HepG2 (cell line): Measurements from ENCODE around the gene KLF16. TPM values are rescaled to one million over a fixed set of nuclear protein-coding genes. Genes with fewer than 3 reads are reported as not detected.

ENCODE experiments used
- ASH2L ChIP-seq: fragments of 300-600, 200-600 bp; sonication (generic); IDR thresholded peaks from 2 replicates; pipeline ENCODE4 v1.7.0; 2017; ENCODE audit warnings: low read depth, mild to moderate bottlenecking, moderate library complexity, mixed read lengths, low read length; ENCODE audit not compliant: insufficient read length
- KLF6 ChIP-seq: IDR thresholded peaks from 2 replicates; pipeline ENCODE4 v1.8.0; 2016; ENCODE audit warnings: missing biosample characterization, missing genetic modification reagents
- SRF ChIP-seq: IDR thresholded peaks from 2 replicates; pipeline ENCODE4 v1.6.1; 2011; ENCODE audit warnings: mild to moderate bottlenecking, low read depth, low read length, moderate library complexity
- TCF7 ChIP-seq: sonication (generic); IDR thresholded peaks from 2 replicates; pipeline ENCODE4 v1.6.1; 2016; ENCODE audit warnings: antibody characterized with exemption, low read depth
- TRAFD1 ChIP-seq: sonication (generic); formaldehyde crosslinking; IDR thresholded peaks from 2 replicates; pipeline ENCODE4 v1.5.1; 2020; ENCODE audit warnings: missing genetic modification reagents, mild to moderate bottlenecking, borderline replicate concordance
- ZNF12 ChIP-seq: sonication (generic); formaldehyde crosslinking; IDR thresholded peaks from 2 replicates; pipeline ENCODE4 v1.5.0; 2020; ENCODE audit warnings: missing genetic modification reagents
- ZNF335 ChIP-seq: sonication (generic); formaldehyde crosslinking; IDR thresholded peaks from 2 replicates; pipeline ENCODE4 v1.4.0; 2020; ENCODE audit warnings: missing genetic modification reagents
- ZNF431 ChIP-seq: sonication (generic); formaldehyde crosslinking; IDR thresholded peaks from 2 replicates; pipeline ENCODE4 v1.9.0; 2022; ENCODE audit warnings: missing genetic modification reagents, low read depth, mild to moderate bottlenecking, borderline replicate concordance
- ZXDC ChIP-seq: sonication (generic); formaldehyde crosslinking; IDR thresholded peaks from 2 replicates; pipeline ENCODE4 v1.5.0; 2020; ENCODE audit warnings: mild to moderate bottlenecking, missing genetic modification reagents
- polyA plus RNA-seq, 8 experiments: library from polyadenylated mRNA; depleted of rRNA in 3 of 8; stranded (reverse) in 7 of 8; unstranded in 1 of 8; fragments of >200 nt; fragmentation: Illumina TruSeq in 4 of 8; extraction: Trizol in 4 of 8; gene quantifications; 2 replicates each; pipeline versions ENCODE4 v1.2.1 to v1.2.3, GENCODE V29; 2011 to 2016; ENCODE audit warnings: low read depth in 4 of 8, missing spikeins in 1 of 8, mixed read lengths in 1 of 8; ENCODE audit not compliant: insufficient read depth in 1 of 8
- total RNA-seq, 5 experiments: library from RNA; depleted of rRNA; stranded (reverse); fragments of >200 nt; fragmentation: Illumina TruSeq; extraction: Trizol; gene quantifications; 2 replicates each; pipeline ENCODE4 v1.2.3, GENCODE V29; 2016; ENCODE audit warnings: low read depth in 1 of 5
- TF ChIP-seq, protein P1 (sequence below): sonication (generic); formaldehyde crosslinking; IDR thresholded peaks from 2 replicates; pipeline ENCODE4 v1.5.1; 2020; ENCODE audit warnings: mild to moderate bottlenecking, missing genetic modification reagents, moderate library complexity
- TF ChIP-seq, protein P2 (sequence below): IDR thresholded peaks from 2 replicates; pipeline ENCODE4 v1.6.1; 2016; ENCODE audit warnings: missing biosample characterization, missing genetic modification reagents, low read depth
- TF ChIP-seq, protein P3 (sequence below): sonication (generic); formaldehyde crosslinking; IDR thresholded peaks from 2 replicates; pipeline ENCODE4 v1.5.0; 2020; ENCODE audit warnings: missing genetic modification reagents
- TF ChIP-seq, protein P4 (sequence below): sonication (generic); formaldehyde crosslinking; IDR thresholded peaks from 2 replicates; pipeline ENCODE4 v1.4.0; 2020; ENCODE audit warnings: mild to moderate bottlenecking, low read depth, missing genetic modification reagents
- TF ChIP-seq, protein P5 (sequence below): sonication (generic); formaldehyde crosslinking; IDR thresholded peaks from 2 replicates; pipeline ENCODE4 v1.4.0; 2020; ENCODE audit warnings: missing genetic modification reagents

Gene KLF16
- total and polyA plus RNA-seq, 2 of the 13 experiments (the other 11 are each of a cell fraction or from before 2014, with no cell fraction given) = 3.5 to 6.7 TPM

DNA sequence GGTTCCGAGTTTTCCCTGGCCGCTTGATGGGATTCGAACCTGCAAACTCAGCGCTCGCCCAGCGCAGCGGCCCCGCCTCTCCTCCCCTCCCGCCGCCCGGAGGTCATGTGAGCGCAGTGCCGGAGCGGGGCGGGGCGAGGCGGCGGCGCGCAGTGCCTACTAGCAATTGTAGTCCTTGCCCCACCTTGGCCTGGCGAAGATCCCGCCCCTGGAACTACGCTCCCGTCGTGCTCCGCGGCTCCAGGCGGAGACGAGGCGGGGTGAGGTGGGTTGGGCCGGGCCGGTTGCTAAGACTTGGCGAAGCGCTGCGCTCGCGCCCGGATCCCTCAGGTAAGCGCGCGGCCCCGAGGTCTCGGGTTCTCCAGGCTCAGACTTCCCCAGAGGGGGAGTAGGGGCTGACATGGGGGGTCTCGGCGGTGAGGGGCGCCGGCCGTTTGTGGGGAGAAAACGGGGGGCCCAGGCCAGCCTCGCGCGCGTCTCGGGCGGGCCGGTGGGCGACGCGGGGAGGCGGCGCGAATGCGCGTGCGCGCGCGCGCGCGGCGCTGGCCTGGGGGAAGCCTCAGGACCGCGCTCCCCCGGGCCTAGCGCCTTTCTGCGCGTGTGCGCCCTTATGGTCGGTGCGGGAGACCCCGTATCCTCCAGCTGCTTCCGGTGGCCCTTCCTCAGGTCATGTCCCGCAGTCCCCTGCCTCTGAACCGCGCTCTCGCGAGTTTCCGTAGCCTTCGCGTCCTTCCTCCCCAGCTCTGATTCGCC is 41.9 kb upstream of the KLF16 start, which contains the start of the genes ADAT3 and SCAMP4 (continued):
- TF ChIP-seq, protein P1, sequence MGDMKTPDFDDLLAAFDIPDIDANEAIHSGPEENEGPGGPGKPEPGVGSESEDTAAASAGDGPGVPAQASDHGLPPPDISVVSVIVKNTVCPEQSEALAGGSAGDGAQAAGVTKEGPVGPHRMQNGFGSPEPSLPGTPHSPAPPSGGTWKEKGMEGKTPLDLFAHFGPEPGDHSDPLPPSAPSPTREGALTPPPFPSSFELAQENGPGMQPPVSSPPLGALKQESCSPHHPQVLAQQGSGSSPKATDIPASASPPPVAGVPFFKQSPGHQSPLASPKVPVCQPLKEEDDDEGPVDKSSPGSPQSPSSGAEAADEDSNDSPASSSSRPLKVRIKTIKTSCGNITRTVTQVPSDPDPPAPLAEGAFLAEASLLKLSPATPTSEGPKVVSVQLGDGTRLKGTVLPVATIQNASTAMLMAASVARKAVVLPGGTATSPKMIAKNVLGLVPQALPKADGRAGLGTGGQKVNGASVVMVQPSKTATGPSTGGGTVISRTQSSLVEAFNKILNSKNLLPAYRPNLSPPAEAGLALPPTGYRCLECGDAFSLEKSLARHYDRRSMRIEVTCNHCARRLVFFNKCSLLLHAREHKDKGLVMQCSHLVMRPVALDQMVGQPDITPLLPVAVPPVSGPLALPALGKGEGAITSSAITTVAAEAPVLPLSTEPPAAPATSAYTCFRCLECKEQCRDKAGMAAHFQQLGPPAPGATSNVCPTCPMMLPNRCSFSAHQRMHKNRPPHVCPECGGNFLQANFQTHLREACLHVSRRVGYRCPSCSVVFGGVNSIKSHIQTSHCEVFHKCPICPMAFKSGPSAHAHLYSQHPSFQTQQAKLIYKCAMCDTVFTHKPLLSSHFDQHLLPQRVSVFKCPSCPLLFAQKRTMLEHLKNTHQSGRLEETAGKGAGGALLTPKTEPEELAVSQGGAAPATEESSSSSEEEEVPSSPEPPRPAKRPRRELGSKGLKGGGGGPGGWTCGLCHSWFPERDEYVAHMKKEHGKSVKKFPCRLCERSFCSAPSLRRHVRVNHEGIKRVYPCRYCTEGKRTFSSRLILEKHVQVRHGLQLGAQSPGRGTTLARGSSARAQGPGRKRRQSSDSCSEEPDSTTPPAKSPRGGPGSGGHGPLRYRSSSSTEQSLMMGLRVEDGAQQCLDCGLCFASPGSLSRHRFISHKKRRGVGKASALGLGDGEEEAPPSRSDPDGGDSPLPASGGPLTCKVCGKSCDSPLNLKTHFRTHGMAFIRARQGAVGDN (CRISPR knock-in tag) = peak; percentile 98
- TF ChIP-seq ZNF431 (CRISPR knock-in tag) = no peak
- no peak for TF ChIP-seq TRAFD1 (CRISPR knock-in tag)
- no peak for TF ChIP-seq ZNF12 (CRISPR knock-in tag)
- TF ChIP-seq, protein P2, sequence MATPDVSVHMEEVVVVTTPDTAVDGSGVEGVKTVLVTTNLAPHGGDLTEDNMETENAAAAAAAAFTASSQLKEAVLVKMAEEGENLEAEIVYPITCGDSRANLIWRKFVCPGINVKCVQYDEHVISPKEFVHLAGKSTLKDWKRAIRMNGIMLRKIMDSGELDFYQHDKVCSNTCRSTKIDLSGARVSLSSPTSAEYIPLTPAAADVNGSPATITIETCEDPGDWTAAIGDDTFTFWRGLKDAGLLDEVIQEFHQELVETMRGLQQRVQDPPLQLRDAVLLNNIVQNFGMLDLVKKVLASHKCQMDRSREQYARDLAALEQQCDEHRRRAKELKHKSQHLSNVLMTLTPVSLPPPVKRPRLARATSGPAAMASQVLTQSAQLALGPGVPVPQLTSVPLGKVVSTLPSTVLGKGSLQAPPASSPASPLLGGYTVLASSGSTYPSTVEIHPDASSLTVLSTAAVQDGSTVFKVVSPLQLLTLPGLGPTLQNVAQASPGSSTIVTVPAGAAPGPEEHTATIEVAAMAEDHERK (CRISPR knock-in tag) = peak; percentile 76
- no peak for TF ChIP-seq ASH2L
- TF ChIP-seq KLF6 (CRISPR knock-in tag) = 0 out of 2 replicates have a peak, but pooled peaks have one; percentile 38
- TF ChIP-seq, protein P3, sequence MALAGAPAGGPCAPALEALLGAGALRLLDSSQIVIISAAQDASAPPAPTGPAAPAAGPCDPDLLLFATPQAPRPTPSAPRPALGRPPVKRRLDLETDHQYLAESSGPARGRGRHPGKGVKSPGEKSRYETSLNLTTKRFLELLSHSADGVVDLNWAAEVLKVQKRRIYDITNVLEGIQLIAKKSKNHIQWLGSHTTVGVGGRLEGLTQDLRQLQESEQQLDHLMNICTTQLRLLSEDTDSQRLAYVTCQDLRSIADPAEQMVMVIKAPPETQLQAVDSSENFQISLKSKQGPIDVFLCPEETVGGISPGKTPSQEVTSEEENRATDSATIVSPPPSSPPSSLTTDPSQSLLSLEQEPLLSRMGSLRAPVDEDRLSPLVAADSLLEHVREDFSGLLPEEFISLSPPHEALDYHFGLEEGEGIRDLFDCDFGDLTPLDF = no peak
- peak; percentile 68; the same call in 1 of the 2 replicates for TF ChIP-seq ZNF335 (CRISPR knock-in tag)
- TF ChIP-seq ZXDC (CRISPR knock-in tag) = peak; percentile 100
- TF ChIP-seq, protein P4, sequence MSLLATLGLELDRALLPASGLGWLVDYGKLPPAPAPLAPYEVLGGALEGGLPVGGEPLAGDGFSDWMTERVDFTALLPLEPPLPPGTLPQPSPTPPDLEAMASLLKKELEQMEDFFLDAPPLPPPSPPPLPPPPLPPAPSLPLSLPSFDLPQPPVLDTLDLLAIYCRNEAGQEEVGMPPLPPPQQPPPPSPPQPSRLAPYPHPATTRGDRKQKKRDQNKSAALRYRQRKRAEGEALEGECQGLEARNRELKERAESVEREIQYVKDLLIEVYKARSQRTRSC (CRISPR knock-in tag) = no peak
- TF ChIP-seq, protein P5, sequence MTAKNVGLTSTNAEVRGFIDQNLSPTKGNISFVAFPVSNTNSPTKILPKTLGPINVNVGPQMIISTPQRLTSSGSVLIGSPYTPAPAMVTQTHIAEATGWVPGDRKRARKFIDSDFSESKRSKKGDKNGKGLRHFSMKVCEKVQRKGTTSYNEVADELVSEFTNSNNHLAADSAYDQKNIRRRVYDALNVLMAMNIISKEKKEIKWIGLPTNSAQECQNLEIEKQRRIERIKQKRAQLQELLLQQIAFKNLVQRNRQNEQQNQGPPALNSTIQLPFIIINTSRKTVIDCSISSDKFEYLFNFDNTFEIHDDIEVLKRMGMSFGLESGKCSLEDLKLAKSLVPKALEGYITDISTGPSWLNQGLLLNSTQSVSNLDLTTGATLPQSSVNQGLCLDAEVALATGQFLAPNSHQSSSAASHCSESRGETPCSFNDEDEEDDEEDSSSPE (CRISPR knock-in tag) = peak; percentile 70; the same call in 1 of the 2 replicates
- TF ChIP-seq TCF7 = no peak
- 0 out of 2 replicates have a peak, but pooled peaks have one; percentile 39 for TF ChIP-seq SRF
